A673 (cell line): Measurements from ENCODE around the gene LRRC30. TPM values are rescaled to one million over a fixed set of nuclear protein-coding genes. Genes with fewer than 3 reads are reported as not detected.

Experiments used
- BruUV-seq: library from RNA; stranded (reverse); fragments of 400-500 nt; replicated peaks from 2 replicates; lab custom pipeline; 2021; lab: Mats Ljungman, UMichigan
- CTCF ChIA-PET: fragments of 300-600 bp; sonication (Branson Sonifier 250); formaldehyde crosslinking; loops from one replicate; lab custom pipeline; 2022; ENCODE audit warnings: antibody characterized with exemption; lab: Charles Lee
- POLR2A ChIA-PET: fragments of 300-600 bp; sonication (Branson Sonifier 250); formaldehyde crosslinking; loops from one replicate; lab custom pipeline; 2022; ENCODE audit warnings: antibody characterized with exemption; ENCODE audit not compliant: low non-redundant PET; lab: Charles Lee
- DNase-seq: peaks from one replicate; pipeline ENCODE4 v3.0.0-alpha.2; 2015; ENCODE audit warnings: low spot score
- H3K27ac ChIP-seq: fragments of 200-600 bp; sonication (generic); 2 replicates; pipeline ENCODE4 v1.5.1; 2016; ENCODE audit warnings: mixed run types, low read depth, mild to moderate bottlenecking, mixed read lengths, antibody characterized with exemption, low read length; ENCODE audit not compliant: poor library complexity, severe bottlenecking
- H3K27me3 ChIP-seq: fragments of 200-600 bp; sonication (generic); replicated peaks from 2 replicates; pipeline ENCODE4 v1.6.1; 2017; ENCODE audit warnings: mixed run types, low read depth, mild to moderate bottlenecking, mixed read lengths, antibody characterized with exemption, low read length; ENCODE audit not compliant: insufficient read depth, poor library complexity
- H3K36me3 ChIP-seq: fragments of 200-600 bp; sonication (generic); 2 replicates; pipeline ENCODE4 v1.6.1; 2016; ENCODE audit warnings: mixed run types, mild to moderate bottlenecking, mixed read lengths, antibody characterized with exemption, low read length; ENCODE audit not compliant: insufficient read depth, poor library complexity, severe bottlenecking
- H3K4me1 ChIP-seq: fragments of 200-600 bp; sonication (generic); 2 replicates; pipeline ENCODE4 v1.6.1; 2017; ENCODE audit warnings: mixed run types, mild to moderate bottlenecking, mixed read lengths, antibody characterized with exemption, low read length; ENCODE audit not compliant: insufficient read depth, poor library complexity, severe bottlenecking
- H3K4me3 ChIP-seq: fragments of 200-600 bp; sonication (generic); 2 replicates; pipeline ENCODE4 v1.5.1; 2016; ENCODE audit warnings: low read depth, mixed run types, mild to moderate bottlenecking, mixed read lengths, low read length; ENCODE audit not compliant: poor library complexity, severe bottlenecking
- H3K9me3 ChIP-seq: fragments of 200-600 bp; sonication (generic); 2 replicates; pipeline ENCODE4 v1.6.1; 2016; ENCODE audit warnings: mixed run types, low read depth, mild to moderate bottlenecking, mixed read lengths, antibody characterized with exemption, low read length; ENCODE audit not compliant: poor library complexity, severe bottlenecking
- EZH2 ChIP-seq: fragments of 200-600 bp; sonication (generic); IDR thresholded peaks from 2 replicates; pipeline ENCODE4 v1.6.1; 2017; ENCODE audit warnings: borderline replicate concordance, low read depth, mild to moderate bottlenecking, mixed read lengths, antibody characterized with exemption, low read length; ENCODE audit not compliant: poor library complexity, severe bottlenecking
- intact Hi-C: fragments of 100-400 bp; cut with micrococcal nuclease; formaldehyde crosslinking; loops from one replicate; pipeline ENCODE4 v1.10.0; 2022; ENCODE audit not compliant: unreplicated experiment
- total RNA-seq: library from RNA; stranded (reverse); gene quantifications from 2 replicates; pipeline ENCODE4 v1.2.3, GENCODE V29; 2021
- TF ChIP-seq, protein P1 (sequence below): fragments of 300-800, 200-600 bp; sonication (generic); conservative IDR thresholded peaks from 2 replicates; pipeline ENCODE4 v1.5.1; 2017; ENCODE audit warnings: low read depth, mild to moderate bottlenecking, antibody characterized with exemption, low read length, moderate library complexity, mixed read lengths

Gene LRRC30
- total RNA-seq, 1 experiment from 2014 or later, result not detected

DNA sequence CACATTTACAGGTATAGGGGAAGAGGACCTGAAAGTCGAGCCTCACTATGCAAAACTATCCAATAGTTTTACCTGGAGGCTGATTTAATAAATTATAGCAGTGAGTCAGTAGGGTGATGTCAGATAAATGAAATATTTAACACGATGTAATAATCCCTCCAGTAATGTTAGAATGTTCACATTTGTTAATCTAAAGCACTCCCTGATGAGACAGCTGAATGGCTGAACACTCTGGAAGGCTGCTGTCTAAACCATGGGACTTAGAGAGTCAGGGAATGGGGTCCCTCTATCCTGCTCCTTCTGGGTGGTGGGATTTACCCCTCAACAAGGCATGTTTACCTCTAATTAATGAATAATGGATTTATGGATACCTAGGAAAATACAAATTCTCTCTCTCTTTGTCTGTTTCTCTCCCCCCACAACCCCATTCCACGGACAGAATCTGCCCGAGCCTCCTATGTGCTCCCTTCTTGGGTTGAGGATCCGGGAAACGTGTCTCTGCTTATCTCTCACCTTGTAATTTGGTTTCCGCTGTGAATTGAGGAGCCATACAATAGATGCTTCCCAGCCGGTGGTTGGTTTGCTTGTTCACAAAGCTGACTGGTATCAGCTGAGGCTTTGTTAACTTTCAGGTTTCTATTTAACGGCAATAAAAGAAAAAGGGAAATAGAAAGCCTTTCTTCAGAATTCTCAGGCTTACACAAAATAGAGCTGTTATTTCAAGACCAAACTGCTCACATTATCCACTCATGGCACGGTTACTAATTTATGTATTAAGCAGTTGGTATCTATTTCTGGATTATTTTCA is 25.9 kb downstream of the LRRC30 start:
- DNase-seq, result no peak
- no peak for TF ChIP-seq EZH2
- TF ChIP-seq, protein P1, sequence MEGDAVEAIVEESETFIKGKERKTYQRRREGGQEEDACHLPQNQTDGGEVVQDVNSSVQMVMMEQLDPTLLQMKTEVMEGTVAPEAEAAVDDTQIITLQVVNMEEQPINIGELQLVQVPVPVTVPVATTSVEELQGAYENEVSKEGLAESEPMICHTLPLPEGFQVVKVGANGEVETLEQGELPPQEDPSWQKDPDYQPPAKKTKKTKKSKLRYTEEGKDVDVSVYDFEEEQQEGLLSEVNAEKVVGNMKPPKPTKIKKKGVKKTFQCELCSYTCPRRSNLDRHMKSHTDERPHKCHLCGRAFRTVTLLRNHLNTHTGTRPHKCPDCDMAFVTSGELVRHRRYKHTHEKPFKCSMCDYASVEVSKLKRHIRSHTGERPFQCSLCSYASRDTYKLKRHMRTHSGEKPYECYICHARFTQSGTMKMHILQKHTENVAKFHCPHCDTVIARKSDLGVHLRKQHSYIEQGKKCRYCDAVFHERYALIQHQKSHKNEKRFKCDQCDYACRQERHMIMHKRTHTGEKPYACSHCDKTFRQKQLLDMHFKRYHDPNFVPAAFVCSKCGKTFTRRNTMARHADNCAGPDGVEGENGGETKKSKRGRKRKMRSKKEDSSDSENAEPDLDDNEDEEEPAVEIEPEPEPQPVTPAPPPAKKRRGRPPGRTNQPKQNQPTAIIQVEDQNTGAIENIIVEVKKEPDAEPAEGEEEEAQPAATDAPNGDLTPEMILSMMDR, result no peak
- Histone ChIP-seq H3K27me3 (no peaks in the 10 kb centered on the region), H3K27ac (no peak overlapping the region), H3K9me3 (peaks cover 17% of the 10 kb centered on the region), H3K4me3 (no peak overlapping the region), H3K4me1 (no peaks in the 10 kb centered on the region), H3K36me3 (no peaks in the 10 kb centered on the region)
- CTCF ChIA-PET, result no interaction called here
- intact Hi-C loops, result no loop called here
- POLR2A ChIA-PET, result no interaction called here
- BruUV-seq, result no TSS peak

DNA sequence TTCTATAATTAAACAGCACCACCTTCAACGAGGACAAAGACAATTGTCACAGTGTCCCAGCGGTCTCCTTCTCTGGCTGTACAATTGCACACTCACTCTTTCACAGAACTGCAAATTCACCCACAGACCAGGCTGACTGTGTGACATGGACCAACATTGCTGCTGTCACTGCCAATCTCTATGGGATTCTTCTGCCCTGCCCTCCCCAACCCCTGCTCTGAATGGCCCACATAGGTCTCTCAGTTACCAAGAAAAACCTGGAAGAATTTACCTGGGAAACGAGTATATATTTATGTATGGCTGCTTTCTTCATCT is 26.5 kb downstream of the LRRC30 start:
- no TSS peak for BruUV-seq
- CTCF ChIA-PET, result no interaction called here
- DNase-seq, result no peak
- TF ChIP-seq EZH2, result no peak
- TF ChIP-seq, protein P1, result no peak
- Histone ChIP-seq H3K27ac (no peak overlapping the region), H3K9me3 (peaks cover 13% of the 10 kb centered on the region), H3K4me1 (no peaks in the 10 kb centered on the region), H3K4me3 (no peak overlapping the region), H3K36me3 (no peaks in the 10 kb centered on the region), H3K27me3 (no peaks in the 10 kb centered on the region)
- intact Hi-C loops, result no loop called here
- POLR2A ChIA-PET, result no interaction called here

DNA sequence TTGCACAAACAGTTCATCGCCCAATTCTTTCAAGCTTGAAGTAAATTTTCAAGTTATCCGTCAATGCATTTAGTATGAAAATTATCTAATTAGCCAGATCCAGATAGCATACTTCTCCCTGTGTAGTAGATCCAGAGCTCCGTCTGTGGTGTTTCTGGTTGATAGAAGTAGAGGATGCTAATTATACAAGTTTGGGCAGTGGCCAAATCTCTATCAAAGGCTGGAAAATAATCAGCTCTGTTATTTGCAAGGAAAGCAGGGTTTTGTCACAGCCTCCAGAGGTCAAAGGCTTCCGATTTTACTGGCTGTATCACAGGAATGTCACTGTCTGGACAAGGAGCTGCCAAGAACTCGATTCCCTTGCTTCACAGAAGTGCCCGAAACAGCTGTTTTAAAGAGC is 28.6 kb downstream of the LRRC30 start:
- POLR2A ChIA-PET, result no interaction called here
- no peak overlapping the region for H3K27ac ChIP-seq
- no peaks in the 10 kb centered on the region for H3K4me1 ChIP-seq
- BruUV-seq, result no TSS peak
- no peaks in the 10 kb centered on the region for H3K36me3 ChIP-seq
- H3K4me3 ChIP-seq, result no peak overlapping the region
- TF ChIP-seq, protein P1, result no peak
- no peak for TF ChIP-seq EZH2
- CTCF ChIA-PET, result no interaction called here
- intact Hi-C loops, result no loop called here
- no peak for DNase-seq
- H3K9me3 ChIP-seq, result peaks cover 23% of the 10 kb centered on the region
- H3K27me3 ChIP-seq, result no peaks in the 10 kb centered on the region
